K562 (cell line): ENCODE results near the gene GTF3C1. TPM values are rescaled to one million over a fixed set of nuclear protein-coding genes. Genes with fewer than 3 reads are reported as not detected.
A peak's percentile ranks its signal among the peaks of the same experiment; 100 is the strongest.

Source experiments
- E2F8 ChIP-seq: fragments of 450-650 bp; IDR thresholded peaks from 2 replicates; pipeline ENCODE4 v1.7.1; 2018; ENCODE audit warnings: mild to moderate bottlenecking, low read depth; ENCODE audit not compliant: partially characterized antibody
- FUS ChIP-seq: fragments of 200-400 bp; formaldehyde crosslinking; optimal IDR thresholded peaks from 2 replicates; pipeline ENCODE3; 2017; ENCODE audit warnings: low read depth, low read length
- HCFC1 ChIP-seq: IDR thresholded peaks from 2 replicates; pipeline ENCODE4 v1.6.1; 2012; ENCODE audit warnings: low read depth, low read length, improper control_type of control experiment
- LARP7 ChIP-seq: fragments of 450-650 bp; IDR thresholded peaks from 2 replicates; pipeline ENCODE4 v1.6.1; 2016
- MAFK ChIP-seq: IDR thresholded peaks from 2 replicates; pipeline ENCODE4 v1.6.1; 2011; ENCODE audit warnings: low read length, improper control_type of control experiment
- MLLT1 ChIP-seq, 2 experiments: fragments of 450-650 bp; IDR thresholded peaks; 2 replicates each; pipeline ENCODE4 v1.6.1; 2016
- NONO ChIP-seq, 2 experiments: fragments of 200-400 bp in 1 of 2; fragments of 450-650 bp in 1 of 2; formaldehyde crosslinking in 1 of 2; IDR thresholded peaks; 2 replicates each; pipeline ENCODE4 v1.6.1; 2017; ENCODE audit warnings: low read depth in 2 of 2, mild to moderate bottlenecking in 2 of 2, moderate library complexity in 2 of 2, low read length in 1 of 2
- POLR2B ChIP-seq: fragments of 450-650 bp; IDR thresholded peaks from 2 replicates; pipeline ENCODE4 v1.6.1; 2018; ENCODE audit warnings: low read depth; ENCODE audit not compliant: partially characterized antibody
- POLR3G ChIP-seq: IDR thresholded peaks from 2 replicates; pipeline ENCODE4 v1.6.1; 2011; ENCODE audit not compliant: insufficient read length, insufficient replicate concordance; ENCODE audit errors: extremely low read depth
- POU5F1 ChIP-seq: fragments of 150-350 bp; IDR thresholded peaks from 2 replicates; pipeline ENCODE4 v1.6.1; 2014; ENCODE audit warnings: borderline replicate concordance, low read length, low read depth, mild to moderate bottlenecking; ENCODE audit not compliant: partially characterized antibody
- RFX1 ChIP-seq: fragments of 450-650 bp; IDR thresholded peaks from 2 replicates; pipeline ENCODE4 v1.6.1; 2016; ENCODE audit warnings: mild to moderate bottlenecking, moderate library complexity
- SAFB ChIP-seq: fragments of 200-400 bp; formaldehyde crosslinking; IDR thresholded peaks from 2 replicates; pipeline ENCODE4 v1.6.1; 2017; ENCODE audit warnings: low read depth, low read length, borderline replicate concordance
- SP1 ChIP-seq: sonication (generic); formaldehyde crosslinking; IDR thresholded peaks from 2 replicates; pipeline ENCODE4 v1.8.1; 2022; ENCODE audit warnings: mild to moderate bottlenecking, missing genetic modification reagents
- SRF ChIP-seq, 2 experiments: fragments of 250-450, 450-650 bp in 1 of 2; sonication (Bioruptor Pico) in 1 of 2; sonication (generic) in 1 of 2; formaldehyde crosslinking; IDR thresholded peaks; 2 replicates each; pipeline versions ENCODE4 v1.5.0 to v1.5.1; 2020 to 2022; ENCODE audit warnings: mild to moderate bottlenecking in 1 of 2, missing genetic modification reagents in 1 of 2
- THAP7 ChIP-seq: fragments of 250-450 bp; sonication (Bioruptor Pico); IDR thresholded peaks from 2 replicates; pipeline ENCODE4 v1.5.0; 2021
- ZBTB49 ChIP-seq: sonication (generic); formaldehyde crosslinking; IDR thresholded peaks from 2 replicates; pipeline ENCODE4 v1.8.0; 2022; ENCODE audit warnings: missing genetic modification reagents, mild to moderate bottlenecking, borderline replicate concordance
- ZFP36 ChIP-seq: fragments of 150-350 bp; IDR thresholded peaks from 2 replicates; pipeline ENCODE4 v1.6.1; 2018; ENCODE audit warnings: low read length, low read depth; ENCODE audit not compliant: partially characterized antibody
- ZNF511 ChIP-seq: sonication (generic); formaldehyde crosslinking; IDR thresholded peaks from 2 replicates; pipeline ENCODE4 v1.8.0; 2022; ENCODE audit warnings: mild to moderate bottlenecking, missing genetic modification reagents
- ZNF589 ChIP-seq: fragments of 200-800 bp; sonication (Bioruptor generic); IDR thresholded peaks from 2 replicates; pipeline ENCODE4 v1.6.1; 2016; ENCODE audit warnings: low read depth, missing genetic modification characterization, missing compliant biosample characterization
- ZNF77 ChIP-seq: fragments of 250-450 bp; sonication (Bioruptor Pico); IDR thresholded peaks from 2 replicates; pipeline ENCODE4 v1.5.0; 2020
- polyA plus RNA-seq, 8 experiments: library from polyadenylated mRNA; depleted of rRNA in 4 of 8; stranded (reverse) in 5 of 8; unstranded in 3 of 8; fragments of >200 nt; fragmentation: Nextera tagmentation in 2 of 8; fragmentation: Illumina TruSeq in 1 of 8; extraction: Ambion mirVana in 2 of 8; extraction: Trizol in 1 of 8; gene quantifications; 2 replicates each; pipeline versions ENCODE4 v1.2.1 to v1.2.3, GENCODE V29; 2011 to 2014; ENCODE audit warnings: inconsistent platforms in 1 of 8, missing spikeins in 1 of 8
- total RNA-seq, 7 experiments: library from RNA; depleted of rRNA in 6 of 7; stranded (reverse); fragments of >200 nt in 6 of 7; fragmentation: Illumina TruSeq in 2 of 7; extraction: Trizol in 2 of 7; gene quantifications; 2 replicates each; pipeline versions ENCODE4 v1.2.1 to v1.2.3, GENCODE V29; 2011 to 2021; ENCODE audit warnings: low replicate concordance in 1 of 7

GTF3C1 gene
- total and polyA plus RNA-seq, 9 of the 15 experiments (the other 6 are each of a cell fraction or from before 2014, with no cell fraction given): 0.72 to 63.6 (median 30.9) TPM

- TF ChIP-seq E2F8 (peak; percentile 74), THAP7 (CRISPR knock-in tag) (no peak), FUS (no peak), ZNF77 (CRISPR knock-in tag) (no peak), ZFP36 (no peak), POLR2B (peak; percentile 90), HCFC1 (peak; percentile 61), SRF (CRISPR knock-in tag; IDR thresholded peaks at IDR 0.05) (no peak), ZBTB49 (CRISPR knock-in tag) (no peak), NONO (IDR thresholded peaks at IDR 0.05; ENCODE audit: low read depth in 2 of 2, low read length in 1 of 2) (0 out of 4 replicates have a peak, but pooled peaks of 1 of the 2 experiments have one; percentile 57), ZNF511 (CRISPR knock-in tag) (0 out of 2 replicates have a peak, but pooled peaks have one; percentile 51), POLR3G (no peak), SAFB (no peak), MAFK (no peak), ZNF589 (CRISPR knock-in tag) (no peak), POU5F1 (no peak), SP1 (CRISPR knock-in tag) (peak; percentile 60), MLLT1 (IDR thresholded peaks at IDR 0.05) (0 out of 4 replicates have a peak, but pooled peaks of 1 of the 2 experiments have one; percentile 54), LARP7 (peak; percentile 93), RFX1 (peak; percentile 98)
Measured at GRCh38 chr16:27549746-27550581, at the start of gene GTF3C1, which contains the start of gene KATNIP (continued).
